Metanephros (tissue), 1 donor: ENCODE data around the gene NME7. TPM values are rescaled to one million over a fixed set of nuclear protein-coding genes. Genes with fewer than 3 reads are reported as not detected.

Experiments
- total RNA-seq: library from RNA; depleted of rRNA; stranded (reverse); fragments of >200 nt; gene quantifications from one replicate; pipeline ENCODE4 v1.2.3, GENCODE V29; 2014

Gene NME7
- total RNA-seq: 27.9 TPM

DNA sequence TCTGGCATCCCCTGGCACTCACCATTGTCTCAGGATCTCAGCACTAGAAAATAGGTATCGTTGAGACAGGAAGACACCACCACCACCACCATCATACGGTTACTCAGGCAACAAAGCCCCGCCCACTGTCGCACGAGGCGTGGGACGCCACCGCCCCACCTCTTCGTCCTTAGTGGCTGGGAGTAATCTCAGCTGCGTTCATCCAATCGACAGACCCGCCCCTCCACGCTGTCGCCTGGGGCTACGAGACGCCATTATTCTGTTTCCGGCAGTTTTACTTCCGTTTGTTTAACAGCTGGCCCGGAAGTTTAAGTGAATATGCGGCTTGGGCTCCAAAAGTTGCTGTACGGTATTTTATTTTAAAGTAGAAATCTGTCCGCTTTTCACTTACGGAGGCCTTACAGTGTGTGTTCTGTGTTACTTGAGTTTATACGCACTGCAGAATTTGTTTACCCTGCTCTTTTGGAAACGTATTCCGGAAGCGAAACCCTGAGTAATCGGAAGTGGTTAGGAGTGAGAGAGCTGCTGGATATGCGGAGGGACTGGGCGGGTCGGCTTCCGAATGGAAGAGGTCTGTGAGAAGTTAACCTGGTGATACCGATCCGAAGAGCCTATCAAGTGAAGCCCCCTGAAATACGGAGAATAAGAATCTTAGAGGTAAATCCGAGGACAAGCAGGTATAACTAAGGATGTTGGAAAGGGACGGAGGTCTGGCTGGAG, at the start of gene NME7, which contains the start of gene BLZF1:
TSS of gene NME7 (minus strand) at position 112 of the 720 bp plus-strand sequence. CDS start at position 25, 87 bp downstream.
TSS of gene BLZF1 (plus strand) at position 510 of the 720 bp plus-strand sequence. CDS start 1,328 bp downstream, outside the sequence.

DNA sequence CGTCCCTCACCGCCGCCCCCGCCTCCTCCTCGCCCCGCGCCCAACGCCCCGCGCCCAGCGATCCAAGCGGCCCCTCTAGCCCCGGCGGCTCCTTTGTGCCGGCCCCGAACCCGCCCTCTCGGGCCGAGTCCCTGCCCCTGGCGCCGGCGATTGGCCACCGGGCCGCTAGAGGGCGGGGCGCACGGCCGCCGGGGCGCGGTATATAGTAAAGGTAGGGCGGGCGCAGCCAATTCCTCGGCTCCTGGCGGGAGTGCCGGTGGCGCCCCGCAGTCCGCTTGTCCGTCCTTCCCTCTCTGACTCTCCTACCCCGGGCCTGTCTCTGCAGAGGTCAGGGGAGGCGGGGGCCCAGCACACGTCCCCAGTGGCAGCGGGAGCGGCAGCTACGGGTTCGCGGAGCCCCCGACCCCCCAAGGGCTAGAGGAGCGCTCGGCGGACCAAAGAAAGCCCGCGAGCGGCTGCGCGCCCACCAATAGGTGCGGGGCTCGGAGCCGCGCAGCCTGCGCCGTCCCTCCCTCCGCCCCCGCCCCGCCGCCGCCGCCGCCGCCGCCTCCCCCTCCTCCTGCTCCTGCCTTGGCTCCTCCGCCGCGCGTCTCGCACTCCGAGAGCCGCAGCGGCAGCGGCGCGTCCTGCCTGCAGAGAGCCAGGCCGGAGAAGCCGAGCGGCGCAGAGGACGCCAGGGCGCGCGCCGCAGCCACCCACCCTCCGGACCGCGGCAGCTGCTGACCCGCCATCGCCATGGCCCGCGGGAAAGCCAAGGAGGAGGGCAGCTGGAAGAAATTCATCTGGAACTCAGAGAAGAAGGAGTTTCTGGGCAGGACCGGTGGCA, 261.3 kb downstream of the NME7 start, which contains the start of gene ATP1B1:
TSS of gene ATP1B1 (plus strand) at position 596 of the 826 bp plus-strand sequence. CDS start at position 736, 140 bp downstream.

Other genes starting within 250 kb of the NME7 start
- 16.7 TPM for gene BLZF1, start 398 bp upstream of the NME7 start, total RNA-seq
- gene CCDC181, start 59.7 kb upstream of the NME7 start, total RNA-seq: 1.5 TPM
- 26.4 TPM for gene SLC19A2, start 118.1 kb upstream of the NME7 start, total RNA-seq
- 3.0 TPM for gene F5, start 218.7 kb upstream of the NME7 start, total RNA-seq